GM10248 (cell line): ENCODE data around the gene TUSC1.

Source experiments
- CTCF ChIA-PET: fragments of 300-600 bp; sonication (Branson Sonifier 250); formaldehyde crosslinking; extraction: SDS; loops from one replicate; lab custom pipeline; 2021; ENCODE audit warnings: antibody characterized with exemption; lab: Yijun Ruan, JAX
- POLR2A ChIA-PET: fragments of 350-650 bp; sonication (Branson Sonifier 250); formaldehyde crosslinking; extraction: SDS; loops from one replicate; lab custom pipeline; 2020; ENCODE audit warnings: antibody characterized with exemption; lab: Yijun Ruan, JAX
- DNase-seq: peaks from one replicate; pipeline ENCODE4 v3.0.0; 2012; ENCODE audit errors: extremely low spot score
- TF ChIP-seq, protein P1 (sequence below): IDR thresholded peaks from 2 replicates; pipeline ENCODE4 v1.5.1; 2012; ENCODE audit warnings: mild to moderate bottlenecking, low read depth; ENCODE audit errors: extremely low read depth, missing control alignments, control extremely low read depth

TUSC1 gene

DNA sequence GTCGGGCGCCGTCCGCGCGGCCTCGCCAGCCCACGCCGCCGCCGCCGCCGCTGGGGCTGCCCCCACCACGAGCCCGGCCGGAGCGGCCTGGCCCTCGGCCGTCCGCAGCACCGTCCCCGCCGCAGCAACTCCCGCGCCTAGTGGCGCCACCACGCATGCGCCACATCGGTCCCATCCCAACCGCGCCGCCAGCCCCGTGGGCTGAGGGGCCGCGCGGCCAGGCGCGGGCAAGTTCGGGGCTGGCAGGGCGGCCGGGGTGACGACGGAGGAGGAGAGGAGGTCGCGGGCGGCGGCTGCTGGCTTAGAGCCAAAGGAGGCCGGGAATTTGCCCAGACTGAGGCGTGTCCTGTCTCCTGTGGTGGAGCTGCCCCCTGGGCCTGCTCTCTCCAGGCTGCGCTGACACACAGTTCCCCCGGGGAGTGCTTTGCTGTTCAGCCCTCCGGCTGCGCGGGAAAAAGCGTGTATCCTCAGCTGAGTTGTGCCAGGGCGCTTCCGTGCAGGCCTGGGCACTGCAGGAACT lies at the start of gene TUSC1:
TUSC1 (minus strand) TSS at position 298 of the 520 bp plus-strand sequence; CDS start at position 166, 132 bp downstream.
- ChIA-PET CTCF (no interaction called here), POLR2A (no interaction called here)
- TF ChIP-seq, protein P1, sequence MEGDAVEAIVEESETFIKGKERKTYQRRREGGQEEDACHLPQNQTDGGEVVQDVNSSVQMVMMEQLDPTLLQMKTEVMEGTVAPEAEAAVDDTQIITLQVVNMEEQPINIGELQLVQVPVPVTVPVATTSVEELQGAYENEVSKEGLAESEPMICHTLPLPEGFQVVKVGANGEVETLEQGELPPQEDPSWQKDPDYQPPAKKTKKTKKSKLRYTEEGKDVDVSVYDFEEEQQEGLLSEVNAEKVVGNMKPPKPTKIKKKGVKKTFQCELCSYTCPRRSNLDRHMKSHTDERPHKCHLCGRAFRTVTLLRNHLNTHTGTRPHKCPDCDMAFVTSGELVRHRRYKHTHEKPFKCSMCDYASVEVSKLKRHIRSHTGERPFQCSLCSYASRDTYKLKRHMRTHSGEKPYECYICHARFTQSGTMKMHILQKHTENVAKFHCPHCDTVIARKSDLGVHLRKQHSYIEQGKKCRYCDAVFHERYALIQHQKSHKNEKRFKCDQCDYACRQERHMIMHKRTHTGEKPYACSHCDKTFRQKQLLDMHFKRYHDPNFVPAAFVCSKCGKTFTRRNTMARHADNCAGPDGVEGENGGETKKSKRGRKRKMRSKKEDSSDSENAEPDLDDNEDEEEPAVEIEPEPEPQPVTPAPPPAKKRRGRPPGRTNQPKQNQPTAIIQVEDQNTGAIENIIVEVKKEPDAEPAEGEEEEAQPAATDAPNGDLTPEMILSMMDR, result no peak
- peak; percentile 15 for DNase-seq

DNA sequence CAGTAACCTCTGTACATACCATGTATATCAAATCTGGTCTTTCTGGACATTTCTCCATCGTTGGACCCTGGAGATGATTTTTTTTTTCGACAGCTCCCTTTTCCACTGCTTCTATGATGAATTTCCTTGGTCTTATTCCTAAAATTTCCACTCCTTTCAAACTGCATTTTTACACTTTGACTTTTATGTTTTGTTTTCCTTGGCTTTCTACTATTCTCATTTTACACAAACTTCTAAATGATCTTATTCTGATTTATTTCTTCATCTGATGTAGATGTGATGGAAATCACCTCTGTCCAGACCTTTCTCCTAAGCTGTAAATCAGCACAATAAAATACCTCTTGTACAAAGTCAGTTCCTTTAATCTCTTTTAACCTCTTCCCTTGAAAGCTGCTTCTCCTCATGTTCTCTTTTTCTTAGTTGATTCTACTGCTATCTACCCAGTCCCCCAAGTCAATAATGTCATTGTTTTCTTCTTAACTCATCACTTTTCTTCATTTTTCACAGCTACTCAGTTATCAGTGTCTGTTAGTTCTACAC lies 48.7 kb upstream of the TUSC1 start:
- TF ChIP-seq, protein P1, result no peak
- no peak for DNase-seq
- ChIA-PET POLR2A (no interaction called here), CTCF (interaction anchor here (1.5 kb wide), 1 partner anchor 21 kb away, joined by 3 read pairs; no protein-coding TSS in a partner anchor)

DNA sequence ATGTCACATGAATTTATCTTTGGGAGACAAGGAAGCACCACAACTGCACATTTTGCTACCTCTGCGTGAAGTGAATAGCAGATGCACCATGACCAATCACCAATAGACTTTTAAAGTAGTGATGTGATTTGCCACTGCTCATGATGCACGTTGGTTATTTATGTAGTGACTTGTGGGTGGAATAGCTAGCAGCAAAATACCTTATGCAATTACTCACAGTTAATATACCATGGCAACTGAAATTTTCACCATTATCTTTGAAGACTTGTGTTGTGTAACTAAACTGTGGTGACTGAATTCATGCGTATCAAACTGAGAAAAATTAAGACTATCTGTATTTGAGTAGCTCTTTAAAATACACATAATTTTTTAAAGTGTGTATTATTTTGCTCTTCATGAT lies 46.2 kb upstream of the TUSC1 start:
- TF ChIP-seq, protein P1, result no peak
- DNase-seq, result no peak
- ChIA-PET CTCF (interaction anchor here (0.8 to 2.4 kb wide), 4 partner anchors 9 to 17 kb away, joined by 3 to 6 read pairs (median 4); no protein-coding TSS in a partner anchor), POLR2A (no interaction called here)

DNA sequence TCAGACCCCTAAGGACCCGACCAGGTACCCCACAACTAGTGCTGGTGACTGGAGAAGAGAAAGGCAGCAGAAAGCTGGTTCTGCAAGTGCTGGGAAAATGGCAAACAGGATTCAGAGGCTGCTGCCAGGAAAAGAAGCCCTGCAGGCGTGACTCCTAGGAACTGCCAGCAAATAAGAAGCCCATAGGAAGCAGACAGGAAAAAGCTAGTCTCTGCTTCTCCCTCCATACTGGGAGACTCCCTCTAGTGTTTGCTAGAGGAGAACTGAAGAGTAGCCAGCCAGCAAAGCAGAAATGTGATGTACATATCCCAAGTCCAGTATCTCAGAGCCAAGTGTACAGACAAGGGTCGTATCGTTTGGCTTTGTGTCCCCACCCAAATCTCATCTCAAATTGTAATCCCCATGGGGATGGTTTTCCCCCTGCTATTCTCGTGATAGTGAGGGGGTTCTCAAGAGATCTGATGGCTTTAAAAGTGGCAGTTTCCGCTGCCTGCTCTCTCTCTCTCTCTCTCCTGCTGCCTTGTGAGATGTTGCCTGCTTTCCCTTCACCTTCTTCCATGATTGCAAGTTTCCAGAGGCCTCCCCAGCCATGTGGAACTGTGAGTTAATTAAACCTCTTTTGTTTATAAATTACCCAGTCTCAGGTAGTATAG lies 38.1 kb upstream of the TUSC1 start:
- no peak for DNase-seq

DNA sequence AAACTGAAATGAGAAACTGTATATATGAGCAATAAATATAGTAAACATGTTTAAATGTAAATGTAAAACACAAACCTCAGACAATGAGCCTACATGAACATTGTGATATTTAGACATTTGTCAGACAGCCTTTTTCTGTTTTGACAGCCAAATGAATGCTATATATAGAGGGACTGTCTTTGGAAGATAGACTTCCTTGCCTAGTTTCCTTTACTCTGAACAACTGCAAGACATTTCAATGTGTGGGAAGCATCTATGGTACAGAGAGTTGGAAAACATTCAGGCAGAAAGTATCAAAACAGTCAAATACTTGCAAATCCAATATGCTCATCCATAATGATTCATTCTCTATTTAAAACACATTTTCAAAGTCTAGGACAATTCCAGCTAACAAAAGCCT lies 31.7 kb upstream of the TUSC1 start:
- CTCF ChIA-PET, result interaction anchor here (0.7 to 1.8 kb wide), 3 partner anchors 10 to 14 kb away, joined by 3 to 5 read pairs (median 4); no protein-coding TSS in a partner anchor
- no peak for DNase-seq
- POLR2A ChIA-PET, result no interaction called here
- TF ChIP-seq, protein P1, result no peak

More for the DNA sequence above, 38.1 kb upstream of the TUSC1 start:
- TF ChIP-seq, protein P1, result peak; percentile 15
- POLR2A ChIA-PET, result no interaction called here
- CTCF ChIA-PET, result interaction anchor here (1.6 kb wide), 1 partner anchor 8 kb away, joined by 6 read pairs; no protein-coding TSS in a partner anchor

DNA sequence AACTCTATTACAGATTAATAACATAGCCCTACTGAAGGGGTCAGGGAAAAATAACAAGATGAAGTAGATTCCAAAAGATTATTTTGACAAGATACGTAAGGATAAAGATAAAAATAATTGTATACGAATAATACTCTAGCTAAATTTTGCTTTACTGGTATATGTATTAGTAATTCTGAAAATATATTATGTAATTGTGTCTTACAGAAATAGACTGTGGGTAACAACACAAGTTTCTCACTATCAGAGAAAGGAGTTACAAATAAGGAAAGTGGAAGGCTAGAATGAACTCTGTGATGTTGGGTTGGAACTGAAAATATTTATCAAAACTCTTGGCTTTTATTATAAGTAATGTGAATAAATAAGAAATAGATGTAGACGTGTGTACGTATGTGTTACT lies 26.6 kb upstream of the TUSC1 start:
- DNase-seq, result no peak
- ChIA-PET CTCF (no interaction called here), POLR2A (no interaction called here)
- TF ChIP-seq, protein P1, result no peak
